Activated gamma-delta T cell (primary cell): Measurements from ENCODE around the gene CAMSAP3.
"Not testable (repeated sequence)": the region's sequence is repeated elsewhere in the genome, so short reads cannot be mapped to it uniquely, and the experiment has no call there.

Experiments used
- DNase-seq: peaks from one replicate; lab custom pipeline; 2025; lab: John Stamatoyannopoulos, UW

Gene CAMSAP3

DNA sequence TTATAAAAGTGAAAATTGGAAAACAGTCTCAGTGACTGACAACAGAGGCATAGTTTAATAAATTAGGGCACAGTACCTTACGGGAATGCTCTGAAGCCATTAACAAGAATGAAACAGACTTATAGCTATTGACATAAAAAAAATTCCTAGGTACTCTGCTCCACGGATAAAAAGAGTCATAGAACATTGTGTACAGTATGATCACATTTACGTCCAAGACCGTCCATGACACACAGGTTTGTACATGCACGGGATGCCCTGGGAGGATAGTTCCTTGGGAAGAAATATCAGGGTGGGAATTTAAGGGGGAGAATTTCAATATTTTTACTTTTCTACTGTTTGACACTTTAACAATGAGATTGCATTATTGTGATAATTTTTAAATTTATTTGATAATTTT, 24.9 kb upstream of the CAMSAP3 start:
- DNase-seq = no peak

DNA sequence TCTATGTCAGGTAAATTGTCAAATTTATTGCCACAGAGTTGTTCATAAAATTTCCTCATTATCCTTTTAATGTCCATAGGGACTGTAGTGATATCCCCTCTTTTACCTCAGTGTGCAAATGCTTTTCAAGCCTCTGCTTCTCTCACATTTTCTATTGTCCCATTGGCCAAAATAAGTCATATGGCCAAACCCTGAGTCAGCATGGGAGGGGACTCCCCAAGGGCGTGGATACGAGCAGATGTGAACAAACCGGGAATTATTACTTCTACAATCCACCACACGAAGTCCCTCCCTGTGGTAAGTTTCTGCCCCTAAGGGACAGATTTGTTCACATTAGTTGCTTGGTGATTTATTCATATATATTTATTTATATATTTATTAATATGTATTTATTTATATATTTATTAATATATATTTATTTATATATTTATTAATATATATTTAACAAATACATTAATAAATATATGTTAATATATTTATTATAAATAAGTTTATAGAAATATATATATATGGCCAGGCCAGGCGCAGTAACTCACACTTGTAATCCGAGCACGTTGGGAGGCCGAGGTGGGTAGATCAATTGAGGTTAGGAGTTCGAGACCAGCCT, 20.1 kb upstream of the CAMSAP3 start:
- DNase-seq = no peak

- not testable (repeated sequence) for DNase-seq
These were observed 18.2 kb upstream of the CAMSAP3 start for GRCh38 chr19:7577422-7577821.

DNA sequence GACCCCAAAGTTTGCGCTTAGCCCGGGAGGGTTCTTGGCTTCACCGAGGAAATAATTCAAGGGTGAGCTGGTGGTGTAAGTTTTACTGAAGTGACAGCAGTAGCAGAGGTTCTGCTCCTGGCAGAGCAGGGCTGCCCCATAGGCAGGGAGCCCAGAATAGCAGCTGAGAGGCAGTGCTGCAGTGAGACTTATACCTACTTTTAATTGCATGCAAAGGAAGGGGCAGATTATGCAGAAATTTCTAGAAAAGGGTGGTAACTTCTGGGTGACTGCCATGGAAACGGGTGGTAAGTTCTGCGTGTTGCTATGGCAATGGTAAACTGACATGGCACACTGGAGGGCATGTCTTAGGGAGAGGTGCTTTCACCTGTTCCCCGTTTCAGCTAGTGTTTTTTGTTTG, 17.5 kb upstream of the CAMSAP3 start:
- DNase-seq = no peak

DNA sequence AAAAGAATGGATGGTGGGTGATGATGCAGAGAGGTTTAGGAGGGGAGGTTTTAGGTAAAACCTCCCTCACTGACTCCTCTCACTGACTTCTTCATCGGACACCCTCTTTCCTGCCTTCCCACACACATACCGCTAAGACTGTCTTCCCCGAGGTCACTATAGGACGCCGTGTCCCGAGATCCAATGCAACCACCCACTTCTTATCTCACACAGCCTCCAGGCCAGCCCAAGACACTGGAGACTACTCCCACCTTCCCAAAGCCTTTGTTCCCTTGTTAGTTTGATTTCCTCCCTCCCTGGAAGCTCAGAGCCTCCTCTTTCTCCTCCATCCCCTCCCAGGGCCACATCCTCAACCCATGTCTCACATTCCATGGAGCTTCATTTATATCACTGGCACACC, 16.5 kb upstream of the CAMSAP3 start:
- no peak for DNase-seq

- no peak for DNase-seq
These were observed 13.2 kb upstream of the CAMSAP3 start for GRCh38 chr19:7582446-7582845.

- DNase-seq = no peak
These were observed 5.8 kb upstream of the CAMSAP3 start for GRCh38 chr19:7589822-7590221.

DNA sequence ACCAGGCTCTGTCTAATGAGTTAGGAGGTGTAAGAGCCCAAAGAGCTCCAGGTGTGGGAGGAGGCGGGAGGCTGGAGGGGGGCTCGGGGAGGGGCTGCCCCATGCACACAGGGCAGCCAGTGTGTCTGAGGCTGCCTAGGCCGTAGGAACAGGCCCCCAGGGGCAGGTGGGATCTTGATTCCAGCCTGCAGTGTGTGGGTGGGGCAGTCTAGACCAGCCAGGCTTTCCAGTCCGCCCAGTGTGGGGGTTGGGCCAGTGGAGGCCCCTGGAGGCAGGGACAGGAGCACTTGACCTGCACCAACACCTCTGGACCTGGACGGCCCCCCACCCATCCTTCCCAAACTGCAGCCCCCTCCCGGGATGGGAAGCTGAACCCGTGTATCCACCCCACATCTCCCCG, 5.4 kb upstream of the CAMSAP3 start:
- no peak for DNase-seq

GRCh38 chr19:7596211-7596937, 711 bp downstream of the CAMSAP3 start:
- no peak for DNase-seq

DNA sequence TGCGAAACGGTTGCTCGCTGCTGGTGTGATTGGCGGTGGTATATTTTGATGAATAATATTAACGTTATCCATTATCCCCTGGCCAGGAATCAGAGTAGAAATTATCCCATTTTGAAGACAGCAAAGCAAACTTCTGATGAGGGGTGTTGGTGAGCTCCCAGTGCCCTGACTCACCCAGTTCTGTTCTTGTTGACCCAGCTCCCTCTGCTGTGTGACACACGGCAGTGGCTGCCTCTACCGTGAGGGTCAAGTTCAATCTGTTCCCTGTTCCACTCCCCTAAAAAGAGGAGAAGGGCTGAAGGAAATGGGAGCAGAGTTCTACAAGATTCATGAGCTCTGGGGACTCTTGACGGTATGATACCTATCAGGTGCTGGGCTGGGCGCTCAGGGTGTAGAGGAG, 2.0 kb downstream of the CAMSAP3 start:
- no peak for DNase-seq

- DNase-seq = no peak
These were observed 2.5 kb downstream of the CAMSAP3 start for GRCh38 chr19:7598180-7598579.

- no peak for DNase-seq
These were observed 5.1 kb downstream of the CAMSAP3 start for GRCh38 chr19:7600721-7601120.

DNA sequence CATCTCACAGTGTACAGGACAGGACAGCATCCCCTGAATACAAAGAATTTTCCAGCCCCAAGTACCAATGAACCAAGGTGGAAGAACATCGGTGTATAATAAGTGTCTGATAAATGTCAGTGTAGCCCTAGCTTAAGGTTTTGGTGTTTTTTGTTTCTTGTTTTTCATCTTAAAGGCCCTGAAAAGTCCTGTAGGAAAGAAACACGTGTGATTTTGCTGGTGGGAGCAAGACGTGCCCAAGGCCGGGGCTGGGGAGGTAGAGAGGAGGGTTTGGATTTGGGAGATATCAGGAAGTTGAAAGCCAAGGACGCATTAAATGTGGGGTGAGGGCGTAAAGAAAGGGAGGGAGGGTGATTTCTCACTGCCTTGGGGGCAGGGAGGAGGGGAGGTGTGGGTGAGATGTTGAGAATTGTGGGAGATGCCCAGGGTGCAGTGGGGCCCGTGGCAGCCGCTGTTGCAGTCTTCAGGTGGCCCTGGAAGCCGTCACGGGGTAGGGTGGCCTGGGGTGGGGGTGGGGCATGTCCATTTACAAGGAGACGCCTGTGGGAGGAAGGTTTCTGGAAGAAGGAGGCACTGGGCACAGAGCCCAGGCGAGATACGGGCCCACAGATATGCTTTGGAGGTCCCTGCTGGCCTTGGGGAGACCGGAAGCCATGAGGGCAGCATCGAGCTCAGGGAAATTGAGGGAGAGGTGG, 6.7 kb downstream of the CAMSAP3 start:
- DNase-seq = no peak

DNA sequence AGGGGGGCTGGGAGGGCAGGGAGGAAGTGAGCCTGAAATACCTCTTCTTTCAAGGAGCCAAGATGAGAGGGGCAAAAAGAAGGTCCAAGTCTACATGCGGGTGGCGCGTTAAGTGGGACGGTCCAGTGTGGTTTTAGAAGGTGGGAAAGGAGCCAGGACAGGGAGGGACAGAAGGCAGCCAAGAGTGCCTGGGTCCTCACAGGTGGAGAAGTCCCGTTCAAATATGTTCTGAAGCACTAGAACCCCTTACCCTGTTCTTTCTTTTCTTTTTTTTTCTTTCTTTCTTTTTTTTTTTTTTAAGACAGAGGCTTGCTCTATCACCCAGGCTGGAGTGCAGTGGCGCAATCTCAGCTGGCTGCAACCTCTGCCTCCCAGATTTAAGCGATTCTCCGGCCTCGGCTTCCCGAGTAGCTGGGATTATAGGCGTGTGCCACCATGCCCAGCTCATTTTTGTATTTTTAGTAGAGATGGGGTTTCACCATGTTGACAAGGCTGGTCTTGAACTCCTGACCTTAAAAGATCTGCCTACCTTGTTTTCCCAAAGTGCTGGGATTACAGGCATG, 7.4 kb downstream of the CAMSAP3 start:
- DNase-seq = no peak

DNA sequence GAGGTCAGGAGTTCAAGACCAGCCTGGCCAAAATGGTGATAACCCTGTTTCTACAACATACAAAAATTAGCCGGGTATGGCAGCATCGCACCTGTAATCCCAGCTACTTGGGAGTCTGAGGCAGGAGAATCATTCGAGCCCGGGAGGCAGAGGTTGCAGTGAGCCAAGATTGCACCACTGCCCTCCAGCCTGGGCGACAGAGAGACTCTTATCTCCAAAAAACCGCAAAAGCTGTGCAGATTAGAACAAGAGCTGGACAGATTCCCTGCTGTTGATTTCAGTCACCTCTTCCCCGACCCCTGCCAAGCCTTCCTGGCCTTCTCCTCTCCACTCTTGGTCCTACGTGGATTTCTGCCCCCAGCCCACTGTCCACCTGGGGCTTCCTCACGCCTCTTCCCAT, 8.3 kb downstream of the CAMSAP3 start:
- no peak for DNase-seq

DNA sequence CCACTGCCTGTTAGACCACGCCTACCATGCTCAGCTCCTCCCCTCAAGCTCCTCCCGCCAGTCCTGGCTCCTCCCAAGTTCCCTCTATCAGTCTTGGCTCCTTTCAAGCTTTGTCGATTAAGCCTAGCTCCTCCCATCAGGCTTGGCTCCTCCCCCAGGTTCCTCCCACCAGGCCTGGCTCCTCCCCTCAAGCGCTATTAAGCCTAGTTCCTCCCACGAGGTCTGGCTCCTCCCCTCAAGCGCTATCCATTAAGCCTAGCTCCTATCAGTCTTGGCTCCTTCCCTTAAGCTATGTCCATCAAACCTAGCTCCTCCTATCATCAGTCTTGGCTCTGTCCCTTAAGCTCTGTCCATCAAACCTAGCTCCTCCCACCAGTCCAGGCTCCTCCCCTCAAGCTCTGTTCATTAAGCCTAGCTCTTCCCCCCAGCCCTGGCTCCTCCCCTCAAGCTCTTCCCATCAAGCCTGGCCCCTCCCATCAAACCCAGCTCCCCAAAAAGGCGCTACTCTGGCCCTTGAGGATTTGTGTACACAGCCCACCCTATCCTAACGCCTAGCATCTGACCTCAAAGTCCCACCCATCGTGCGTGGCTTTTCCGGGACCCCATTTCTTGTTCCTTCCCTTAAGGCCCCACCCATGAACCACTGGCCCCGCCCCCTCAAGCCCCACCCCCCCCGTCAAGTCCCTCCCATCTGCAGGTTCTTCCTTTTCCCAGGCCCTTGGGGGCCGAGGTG, 10.0 kb downstream of the CAMSAP3 start:
- no peak for DNase-seq

DNA sequence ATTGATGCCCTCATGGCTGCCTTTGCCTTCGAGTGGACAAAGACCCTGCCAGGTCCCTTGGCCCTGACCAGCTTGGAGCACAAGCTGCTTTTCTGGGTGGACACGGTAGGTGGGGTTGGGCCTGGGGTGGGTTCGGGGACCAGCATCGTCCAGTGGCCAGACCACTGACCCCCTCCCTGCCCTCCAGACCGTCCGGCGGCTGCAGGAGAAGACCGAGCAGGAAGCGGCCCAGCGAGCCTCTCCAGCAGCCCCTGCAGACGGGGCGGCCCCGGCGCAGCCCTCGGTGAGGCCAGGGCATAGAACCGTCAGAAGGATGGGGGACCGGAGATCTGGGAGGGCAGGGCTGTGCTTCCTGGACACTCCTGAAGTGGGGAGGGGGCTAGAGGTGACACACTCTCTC, 10.6 kb downstream of the CAMSAP3 start:
- no peak for DNase-seq

DNA sequence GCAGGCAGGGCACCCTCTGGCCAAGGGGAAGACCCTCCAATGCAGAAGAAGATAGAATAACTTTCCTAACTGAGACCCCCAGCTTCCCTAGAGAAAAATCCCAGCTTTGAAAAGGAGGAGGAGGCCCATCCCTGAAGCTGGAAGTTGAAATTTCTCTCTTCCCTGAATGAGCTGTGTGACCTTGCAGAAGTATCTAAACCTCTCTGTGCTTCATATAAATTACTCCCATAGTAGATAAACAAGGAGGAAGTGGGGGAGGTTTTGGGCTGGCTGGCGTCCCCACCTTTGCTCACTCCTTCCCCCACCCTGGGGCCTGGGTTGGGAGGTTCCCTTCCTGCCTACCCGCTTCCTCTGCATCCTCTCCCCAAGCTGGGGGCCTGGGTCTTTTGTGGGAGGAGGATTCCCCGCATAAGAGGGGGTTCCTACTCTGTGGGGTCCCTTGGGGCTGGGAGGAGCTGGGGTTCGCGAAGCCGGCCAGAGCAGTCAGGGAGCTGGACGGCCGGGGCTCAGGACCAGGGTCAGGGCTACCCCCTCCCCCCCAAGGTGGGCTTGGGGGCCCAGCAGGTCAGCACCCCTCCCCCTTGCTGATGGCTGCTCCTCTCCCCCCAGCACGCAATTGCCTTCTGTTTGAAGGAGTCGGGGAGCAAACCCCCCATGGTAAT, 11.7 kb downstream of the CAMSAP3 start:
- no peak for DNase-seq

GRCh38 chr19:7607874-7608560, 12.4 kb downstream of the CAMSAP3 start:
- DNase-seq = no peak

DNA sequence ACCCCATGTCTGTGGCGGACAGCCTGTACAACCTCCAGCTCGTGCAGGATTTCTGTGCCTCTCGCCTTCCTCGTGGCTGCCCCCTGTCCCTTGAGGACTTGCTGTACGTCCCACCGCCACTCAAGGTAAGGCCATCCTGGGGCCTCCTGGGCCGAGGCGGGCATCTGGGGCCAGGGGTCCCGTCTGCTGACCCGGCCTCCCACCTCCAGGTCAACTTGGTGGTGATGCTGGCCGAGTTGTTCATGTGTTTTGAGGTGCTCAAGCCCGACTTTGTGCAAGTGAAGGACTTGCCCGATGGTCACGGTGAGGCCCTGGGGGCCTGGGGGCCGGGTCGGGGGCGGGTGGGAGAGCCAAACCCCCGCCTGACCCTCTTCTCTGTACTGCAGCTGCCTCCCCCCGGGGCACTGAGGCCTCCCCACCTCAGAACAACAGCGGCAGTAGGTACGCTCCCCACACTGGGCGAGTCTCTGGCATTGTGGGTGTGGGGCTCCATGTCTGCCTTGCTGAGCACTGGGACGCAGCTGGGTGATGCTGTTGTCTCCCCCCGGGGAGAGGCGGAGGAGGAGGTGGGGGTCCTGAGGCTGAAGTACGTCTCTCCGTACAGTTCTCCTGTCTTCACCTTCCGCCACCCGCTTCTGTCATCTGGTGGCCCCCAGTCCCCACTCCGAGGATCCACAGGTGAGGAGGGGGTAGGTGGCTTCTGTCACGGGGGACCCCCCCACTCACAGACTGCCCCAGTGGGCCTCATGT, 15.0 kb downstream of the CAMSAP3 start:
- no peak for DNase-seq
